Mammary microvascular endothelial cell (primary cell): ENCODE data around the gene CAPZA1. TPM values are rescaled to one million over a fixed set of nuclear protein-coding genes. Genes with fewer than 3 reads are reported as not detected.

Experiments used
- total RNA-seq: library from RNA; depleted of rRNA; stranded (reverse); fragments of >200 nt; gene quantifications from 2 replicates; pipeline ENCODE4 v1.2.3, GENCODE V29; 2015

The CAPZA1 gene
- total RNA-seq: 293 and 313 TPM in 2 replicates

DNA sequence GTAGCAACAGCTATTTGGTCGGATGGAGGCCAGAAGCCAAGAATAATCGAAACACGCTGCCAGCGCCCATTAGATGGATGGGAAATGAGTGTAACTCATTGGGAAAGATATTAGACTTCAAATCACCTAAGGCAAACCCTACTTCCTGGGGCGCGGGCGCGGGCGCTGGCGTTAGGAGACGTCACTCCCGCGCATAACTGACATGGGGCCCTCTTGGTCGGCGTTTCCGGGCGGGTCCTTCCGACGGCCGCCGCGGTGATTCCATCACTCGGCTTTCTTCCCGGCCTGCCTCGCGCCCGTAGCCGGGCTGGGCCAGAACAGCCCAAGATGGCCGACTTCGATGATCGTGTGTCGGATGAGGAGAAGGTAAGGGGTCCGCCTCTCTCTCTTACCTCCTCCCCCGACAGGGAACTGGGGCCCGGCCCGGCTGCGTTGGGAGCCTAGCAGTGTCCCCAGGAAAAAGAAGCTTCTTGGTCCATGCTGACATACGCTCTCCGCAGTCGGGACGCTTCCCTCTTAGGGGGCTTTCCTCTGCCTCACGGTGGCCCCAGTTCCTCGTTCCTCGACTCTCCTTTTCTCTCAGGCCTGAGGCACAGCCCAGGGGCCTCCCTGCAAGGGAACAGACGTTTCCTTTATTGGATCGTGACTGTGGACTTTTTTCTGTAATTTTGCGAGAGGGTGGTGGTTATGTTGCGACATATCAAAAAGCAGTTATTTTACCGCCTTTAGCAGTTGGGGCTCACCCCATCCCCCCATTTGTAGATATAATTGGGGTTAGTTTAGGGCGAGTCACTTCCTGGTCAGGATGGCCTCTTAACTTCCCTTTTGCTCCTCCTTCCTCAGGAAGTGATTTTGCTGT lies at the start of gene CAPZA1:
Gene CAPZA1, plus strand, starts transcription at position 315 of the 859 bp plus-strand sequence. Its CDS starts 13 bp downstream, at position 328.

DNA sequence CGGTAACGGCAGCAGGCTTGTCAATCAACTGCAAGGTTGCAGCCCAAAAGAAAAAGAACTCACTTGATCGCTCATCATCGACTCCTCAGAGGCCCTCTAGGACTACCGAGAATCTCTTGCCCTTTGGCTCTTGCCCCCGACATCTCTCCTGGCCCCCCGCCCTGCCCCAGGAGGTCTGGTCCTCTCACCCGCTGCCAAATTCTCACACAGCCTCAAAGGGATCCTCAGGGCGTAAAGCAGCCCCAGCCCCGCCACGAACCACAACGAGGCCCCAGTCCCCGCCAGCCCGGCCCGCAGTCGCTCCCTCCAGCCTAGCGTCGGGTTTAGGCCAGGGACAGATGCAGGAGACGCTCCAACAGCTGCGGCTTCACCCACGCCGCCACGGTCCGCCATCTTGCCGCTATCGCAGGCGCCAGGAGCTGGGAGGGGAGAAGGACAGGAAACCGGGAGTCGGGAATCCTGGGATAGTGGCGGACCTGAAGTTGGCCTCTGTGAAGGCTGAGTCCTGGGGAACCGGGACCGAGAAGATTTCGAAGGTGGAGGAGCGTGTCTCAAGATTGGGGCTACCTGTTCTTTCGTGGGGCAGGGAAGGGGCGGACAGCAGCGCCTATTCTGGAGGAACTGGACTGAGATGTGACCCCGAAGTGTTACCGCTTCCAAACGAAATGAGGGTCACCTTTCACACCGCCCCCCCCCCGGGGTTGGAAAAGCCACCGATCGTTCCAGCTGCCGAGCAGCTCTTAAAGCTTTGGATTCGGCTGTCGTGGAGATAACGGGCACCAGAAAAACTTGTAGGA lies 713 bp upstream of the CAPZA1 start, which contains the start of gene ST7L:
Gene ST7L, minus strand, starts transcription at position 421 of the 797 bp plus-strand sequence. Its CDS starts 28 bp downstream, at position 393.

DNA sequence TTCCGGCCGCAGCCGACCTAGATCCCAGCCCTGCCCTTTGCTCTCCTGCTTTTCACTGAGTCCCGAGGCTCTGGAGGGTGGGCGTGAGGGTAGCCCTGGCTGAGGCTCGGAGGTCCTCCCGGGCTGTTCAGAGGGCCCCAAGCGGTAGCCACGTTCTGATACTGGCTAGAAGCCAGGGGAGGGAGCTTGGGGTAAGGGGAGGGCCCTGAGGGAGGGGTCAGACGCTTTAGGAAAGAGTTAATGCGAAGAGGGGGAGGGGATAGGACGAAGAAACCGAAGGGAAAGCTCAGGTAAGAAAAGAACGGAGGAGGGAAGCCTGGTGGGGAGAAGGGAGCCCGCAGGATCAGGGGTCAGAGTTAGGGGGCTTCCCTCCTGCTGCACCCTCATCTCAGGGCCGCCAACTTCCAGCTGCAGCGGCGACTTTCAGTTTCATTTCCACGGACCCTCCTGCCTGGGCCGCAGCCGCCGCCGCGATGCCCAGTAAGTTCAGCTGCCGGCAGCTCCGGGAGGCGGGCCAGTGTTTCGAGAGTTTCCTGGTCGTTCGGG lies 54.9 kb downstream of the CAPZA1 start, which contains the start of gene MOV10:
Gene MOV10, plus strand, starts transcription at position 220 of the 546 bp plus-strand sequence. Its CDS starts 254 bp downstream, at position 474.

DNA sequence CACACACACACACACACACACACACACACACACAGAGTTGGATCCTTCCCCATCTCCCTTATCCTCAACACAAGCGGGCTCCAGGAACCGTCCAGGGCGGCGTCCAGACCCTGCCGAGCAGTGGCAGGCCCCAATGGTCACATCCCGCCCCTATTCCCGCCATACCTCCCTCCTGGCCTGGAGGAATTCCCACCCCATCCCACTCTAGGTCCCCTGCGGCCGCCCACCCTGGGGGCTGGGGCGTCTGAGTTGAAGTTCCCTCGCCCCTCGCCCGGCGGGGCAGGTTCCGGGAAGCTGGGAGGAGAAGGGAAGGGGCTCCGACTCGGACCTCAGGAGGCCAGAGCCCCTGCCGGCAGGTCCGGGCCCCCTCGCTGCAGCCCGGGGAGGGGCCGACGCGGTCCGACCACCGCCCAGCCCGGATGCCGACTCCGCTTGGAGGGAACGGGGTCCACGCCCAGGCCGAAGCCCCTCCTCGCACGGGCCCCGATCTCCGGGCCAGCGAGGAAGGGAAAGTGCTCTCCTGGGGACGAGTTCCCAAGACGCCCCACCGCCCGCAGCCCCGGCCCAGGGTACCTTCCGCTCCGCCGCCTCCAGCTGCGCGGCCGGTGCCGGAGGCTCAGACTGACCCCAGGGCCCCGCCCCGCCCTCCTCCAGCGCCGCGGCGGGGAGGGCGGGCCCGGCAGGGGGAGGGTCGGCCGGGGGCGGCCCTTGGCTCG lies 87.0 kb downstream of the CAPZA1 start, which contains the start of gene RHOC:
Gene RHOC, minus strand, starts transcription at position 623 of the 716 bp plus-strand sequence. CDS start 3,328 bp downstream, outside the sequence.

DNA sequence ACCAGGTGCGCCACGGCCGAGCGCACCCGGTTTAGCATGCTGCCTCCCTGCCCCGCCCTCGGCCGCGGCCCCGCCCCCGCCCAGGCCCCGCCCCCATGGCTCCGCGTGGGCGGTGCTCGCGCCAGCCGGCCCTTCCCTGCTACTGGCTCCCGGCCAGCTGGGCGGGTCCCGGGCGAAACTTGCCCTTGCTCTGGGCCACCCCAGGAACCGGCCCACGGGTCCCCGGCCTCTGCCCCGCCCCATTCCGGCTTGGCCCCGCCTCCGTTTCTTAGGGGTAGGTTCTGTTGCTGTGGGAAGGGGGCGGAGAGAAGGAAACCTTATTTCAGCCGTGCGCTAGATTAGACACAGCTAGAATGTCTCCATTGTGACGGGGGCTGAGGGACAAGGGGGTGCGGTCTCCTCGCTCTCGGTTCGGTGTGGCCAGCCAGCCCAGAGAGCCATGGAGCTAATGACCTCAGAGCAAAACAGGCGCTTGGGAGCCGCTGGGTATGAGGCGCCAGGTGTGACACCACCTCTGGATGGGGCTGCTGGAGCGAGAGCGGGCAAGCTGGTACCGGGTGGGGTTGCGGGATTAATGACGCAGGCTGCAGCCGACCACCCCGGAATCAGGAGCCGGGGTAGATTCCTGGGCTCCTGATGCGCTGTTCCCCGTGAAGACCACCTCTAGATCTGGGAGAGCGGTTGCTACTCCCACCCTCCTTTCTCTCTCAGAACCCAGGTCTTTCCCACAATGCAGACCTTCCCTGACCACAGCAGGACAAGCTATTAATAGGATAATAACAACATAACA lies 95.8 kb downstream of the CAPZA1 start, which contains the start of gene PPM1J:
Gene PPM1J, minus strand, starts transcription at position 69 of the 790 bp plus-strand sequence. Its CDS starts 31 bp downstream, at position 38.

Other genes starting within 250 kb of the CAPZA1 start
- 23.7 and 26.2 TPM in 2 replicates for gene CTTNBP2NL, start 223.6 kb upstream of the CAPZA1 start, total RNA-seq
- 0.59 and 0.73 TPM in 2 replicates for gene WNT2B, start 110.9 kb upstream of the CAPZA1 start, total RNA-seq
- 13.8 and 19.3 TPM in 2 replicates for gene ST7L, start 691 bp upstream of the CAPZA1 start, total RNA-seq
- 68.8 and 75.0 TPM in 2 replicates for gene MOV10, start 54.8 kb downstream of the CAPZA1 start, total RNA-seq
- gene RHOC, start 87.3 kb downstream of the CAPZA1 start, total RNA-seq: 958 and 1,021 TPM in 2 replicates
- 1.00 and 1.8 TPM in 2 replicates for gene PPM1J, start 95.5 kb downstream of the CAPZA1 start, total RNA-seq